ENCODE data around the gene PPIF.

PPIF gene

GRCh38 chr10:79377557-79378382, 30.5 kb downstream of the PPIF start:
- Histone ChIP-seq H3K4me2 (ENCODE audit: low read length) (no peak overlapping the region), H3K36me3 (ENCODE audit: control insufficient read depth, low read length) (no peaks in the 10 kb centered on the region), H3F3A (ENCODE audit: control insufficient read depth, insufficient read depth) (no peaks in the 10 kb centered on the region), H3K9me2 (replicated peaks; ENCODE audit: control insufficient read depth, low read length) (no peaks in the 10 kb centered on the region), H3K9me3 (ENCODE audit: control insufficient read depth, insufficient read depth, low read length) (no peaks in the 10 kb centered on the region), H3K4me1 (ENCODE audit: control insufficient read depth, low read length) (no peaks in the 10 kb centered on the region), H4K20me1 (ENCODE audit: control insufficient read depth, insufficient read depth, low read depth, low read length) (no peaks in the 10 kb centered on the region), H3K4me3 (ENCODE audit: low read length) (no peak overlapping the region), H3K27me3 (ENCODE audit: control insufficient read depth, low read length) (peaks cover 3% of the 10 kb centered on the region; the same call in 1 of the 2 replicates), H3K27ac (ENCODE audit: low read depth, low read length) (no peak overlapping the region), H3K79me2 (ENCODE audit: control insufficient read depth, low read length) (no peaks in the 10 kb centered on the region)
- no peak for TF ChIP-seq CTCF (IDR thresholded peaks at IDR 0.05; ENCODE audit: low read depth, low read length, poor library complexity, severe bottlenecking)
- TF ChIP-seq EZH2phosphoT487 (IDR thresholded peaks at IDR 0.05; ENCODE audit: borderline replicate concordance, low read length), result no peak

GRCh38 chr10:79378383-79378646, 31.0 kb downstream of the PPIF start:
- Histone ChIP-seq H3K4me2 (ENCODE audit: low read length) (no peak overlapping the region), H3K79me2 (ENCODE audit: control insufficient read depth, low read length) (no peaks in the 10 kb centered on the region), H3K27ac (ENCODE audit: low read depth, low read length) (no peak overlapping the region), H3K4me1 (ENCODE audit: control insufficient read depth, low read length) (no peaks in the 10 kb centered on the region), H3F3A (ENCODE audit: control insufficient read depth, insufficient read depth) (no peaks in the 10 kb centered on the region), H3K4me3 (ENCODE audit: low read length) (no peak overlapping the region), H3K9me3 (ENCODE audit: control insufficient read depth, insufficient read depth, low read length) (no peaks in the 10 kb centered on the region), H3K36me3 (ENCODE audit: control insufficient read depth, low read length) (no peaks in the 10 kb centered on the region), H4K20me1 (ENCODE audit: control insufficient read depth, insufficient read depth, low read depth, low read length) (no peaks in the 10 kb centered on the region), H3K9me2 (replicated peaks; ENCODE audit: control insufficient read depth, low read length) (no peaks in the 10 kb centered on the region), H3K27me3 (ENCODE audit: control insufficient read depth, low read length) (no peaks in the 10 kb centered on the region; the same call in 1 of the 2 replicates)
- no peak for TF ChIP-seq CTCF (IDR thresholded peaks at IDR 0.05; ENCODE audit: low read depth, low read length, poor library complexity, severe bottlenecking)
- no peak for TF ChIP-seq EZH2phosphoT487 (IDR thresholded peaks at IDR 0.05; ENCODE audit: borderline replicate concordance, low read length)

DNA sequence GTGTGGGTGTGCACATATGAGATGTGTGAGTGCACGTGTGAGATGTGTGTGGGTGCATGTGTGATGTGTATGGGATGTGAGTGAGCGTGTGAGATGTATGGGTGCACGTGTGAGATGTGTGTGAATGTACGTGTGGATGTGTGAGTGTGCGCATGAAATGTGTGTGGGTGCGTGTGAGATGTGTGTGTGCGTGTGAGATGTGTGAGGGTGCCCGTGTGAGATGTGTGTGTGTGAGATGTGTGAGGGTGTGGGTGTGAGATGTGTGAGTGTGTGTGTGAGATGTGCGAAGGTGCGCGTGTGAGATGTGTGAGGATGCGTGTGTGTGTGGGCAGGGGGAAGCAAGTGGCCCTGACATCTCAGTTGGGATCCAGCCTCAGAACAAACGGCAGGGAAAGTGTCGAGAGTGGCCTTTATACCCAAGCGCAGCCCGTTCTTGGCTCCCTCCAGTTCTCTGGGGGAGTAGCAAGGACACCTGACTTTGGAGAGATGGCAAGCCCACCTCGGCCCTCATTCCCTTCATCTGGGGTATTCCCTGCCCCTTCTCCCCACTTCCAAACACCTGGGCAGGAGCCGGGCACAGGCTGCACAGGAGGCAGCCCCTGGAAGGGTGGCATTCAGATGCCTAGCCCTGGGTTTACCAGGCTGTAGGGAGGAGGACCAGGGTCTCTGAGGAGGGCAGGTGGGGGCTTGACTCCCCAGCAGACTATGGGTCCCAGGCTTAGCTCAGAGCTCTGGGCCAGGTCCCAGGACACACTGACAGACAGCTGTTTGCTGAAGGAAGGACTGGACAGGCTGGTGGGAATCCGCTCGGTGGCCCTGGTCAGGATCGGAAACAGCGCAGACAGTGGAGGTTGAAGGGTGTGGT, 31.6 kb downstream of the PPIF start:
- Histone ChIP-seq H4K20me1 (ENCODE audit: control insufficient read depth, insufficient read depth, low read depth, low read length) (no peaks in the 10 kb centered on the region), H3K4me1 (ENCODE audit: control insufficient read depth, low read length) (no peaks in the 10 kb centered on the region), H3K27ac (ENCODE audit: low read depth, low read length) (no peak overlapping the region), H3K27me3 (ENCODE audit: control insufficient read depth, low read length) (no peaks in the 10 kb centered on the region; the same call in 1 of the 2 replicates), H3F3A (ENCODE audit: control insufficient read depth, insufficient read depth) (no peaks in the 10 kb centered on the region), H3K4me2 (ENCODE audit: low read length) (no peak overlapping the region), H3K9me2 (replicated peaks; ENCODE audit: control insufficient read depth, low read length) (no peaks in the 10 kb centered on the region), H3K9me3 (ENCODE audit: control insufficient read depth, insufficient read depth, low read length) (no peaks in the 10 kb centered on the region), H3K79me2 (ENCODE audit: control insufficient read depth, low read length) (no peaks in the 10 kb centered on the region), H3K4me3 (ENCODE audit: low read length) (no peak overlapping the region), H3K36me3 (ENCODE audit: control insufficient read depth, low read length) (no peaks in the 10 kb centered on the region)
- no peak for TF ChIP-seq CTCF (IDR thresholded peaks at IDR 0.05; ENCODE audit: low read depth, low read length, poor library complexity, severe bottlenecking)
- TF ChIP-seq EZH2phosphoT487 (IDR thresholded peaks at IDR 0.05; ENCODE audit: borderline replicate concordance, low read length), result no peak
